Superior temporal gyrus (tissue), 1 donor: Measurements from ENCODE around the gene CCDC106.

Experiments
- DNase-seq: peaks from one replicate; pipeline ENCODE4 v3.0.0-alpha.2; 2016; ENCODE audit errors: extremely low spot score

CCDC106 gene

GRCh38 chr19:55650602-55651230 is 2.7 kb downstream of the CCDC106 start:
- DNase-seq = no peak

GRCh38 chr19:55651236-55651635 is 3.2 kb downstream of the CCDC106 start:
- no peak for DNase-seq

GRCh38 chr19:55652311-55653128 is 4.5 kb downstream of the CCDC106 start:
- no peak for DNase-seq

- peak; percentile 99 for DNase-seq
Measured at GRCh38 chr19:55653651-55654322, 5.8 kb downstream of the CCDC106 start.

GRCh38 chr19:55654323-55654867 is 6.4 kb downstream of the CCDC106 start:
- peak; percentile 99 for DNase-seq

GRCh38 chr19:55654868-55655647 is 7.0 kb downstream of the CCDC106 start, which contains the start of gene U2AF2:
U2AF2 (plus strand) TSS chr19:55655035; CDS start chr19:55655105, 70 bp downstream.
- DNase-seq = peak; percentile 79

GRCh38 chr19:55655648-55656040 is 7.6 kb downstream of the CCDC106 start:
- DNase-seq = no peak

- DNase-seq = no peak
Measured at GRCh38 chr19:55656552-55656951, 8.5 kb downstream of the CCDC106 start.

- DNase-seq = no peak
Measured at GRCh38 chr19:55656988-55657747, 9.2 kb downstream of the CCDC106 start.

- DNase-seq = no peak
Measured at GRCh38 chr19:55658846-55659459, 10.9 kb downstream of the CCDC106 start.

GRCh38 chr19:55659822-55660221 is 11.8 kb downstream of the CCDC106 start:
- no peak for DNase-seq

- DNase-seq = no peak
Measured at GRCh38 chr19:55660404-55660803, 12.4 kb downstream of the CCDC106 start.

- no peak for DNase-seq
Measured at GRCh38 chr19:55660991-55661390, 13.0 kb downstream of the CCDC106 start.

GRCh38 chr19:55661826-55662225 is 13.8 kb downstream of the CCDC106 start:
- DNase-seq = no peak

- DNase-seq = no peak
Measured at GRCh38 chr19:55663846-55664536, 16.0 kb downstream of the CCDC106 start.

GRCh38 chr19:55666343-55667005 is 18.5 kb downstream of the CCDC106 start:
- DNase-seq = no peak

GRCh38 chr19:55667006-55667381 is 19.0 kb downstream of the CCDC106 start:
- DNase-seq = no peak

- no peak for DNase-seq
Measured at GRCh38 chr19:55667511-55667910, 19.5 kb downstream of the CCDC106 start.

GRCh38 chr19:55667958-55668357 is 19.9 kb downstream of the CCDC106 start:
- no peak for DNase-seq
